Activated CD4-positive, alpha-beta T cell treated with anti-CD3 and anti-CD28 coated beads, Interleukin-2, amount 50 U/mL, for 24 hours (primary cell): ENCODE results near the gene SPDYE1.
"Not testable (repeated sequence)": the region's sequence is repeated elsewhere in the genome, so short reads cannot be mapped to it uniquely, and the experiment has no call there.

Source experiments
- DNase-seq, 2 donors: peaks; one replicate each; pipeline ENCODE4 v3.0.0-alpha.2; 2020; ENCODE audit warnings: low read depth in 1 of 2, low spot score in 1 of 2

SPDYE1 gene

DNA sequence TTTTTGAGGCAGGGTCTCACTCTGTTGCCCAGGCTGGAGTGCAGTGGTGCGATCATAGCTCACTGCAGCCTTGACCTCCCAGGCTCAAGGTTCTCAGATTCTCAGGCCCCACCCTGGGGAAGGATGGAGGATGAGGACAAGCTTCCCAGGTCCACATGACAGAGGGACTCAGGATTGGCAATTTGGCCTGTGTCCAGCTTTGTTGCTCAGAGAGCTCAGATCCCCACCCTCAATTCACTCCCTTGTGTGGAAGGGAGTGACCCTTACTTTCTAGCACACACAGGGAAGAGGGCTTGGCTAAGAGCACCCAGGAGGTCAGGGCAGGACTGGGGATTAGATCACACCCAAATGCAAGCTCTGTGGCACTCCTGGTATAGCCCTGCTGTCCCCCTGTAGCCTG lies 6.9 kb upstream of the SPDYE1 start:
- not testable (repeated sequence) for DNase-seq

DNA sequence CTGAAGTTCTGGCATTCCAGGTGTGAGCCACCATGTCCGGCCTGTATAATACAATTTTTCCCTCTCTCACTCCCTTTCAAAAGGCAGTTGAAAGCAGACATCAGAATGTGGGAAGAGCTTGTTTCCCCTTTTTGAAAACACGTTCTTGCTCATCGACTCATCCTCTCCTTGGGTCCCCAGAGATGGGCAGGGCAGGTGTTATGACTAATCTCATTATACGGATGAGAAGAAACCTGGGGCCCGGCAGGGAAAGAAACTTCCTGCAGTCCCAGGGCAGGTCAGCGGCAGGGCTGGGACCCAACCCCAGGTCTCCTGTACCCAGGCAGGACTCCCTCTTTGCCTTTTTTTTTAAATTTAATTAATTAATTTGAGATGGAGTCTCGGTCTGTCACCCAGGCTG lies 4.8 kb upstream of the SPDYE1 start:
- DNase-seq = not testable (repeated sequence)

DNA sequence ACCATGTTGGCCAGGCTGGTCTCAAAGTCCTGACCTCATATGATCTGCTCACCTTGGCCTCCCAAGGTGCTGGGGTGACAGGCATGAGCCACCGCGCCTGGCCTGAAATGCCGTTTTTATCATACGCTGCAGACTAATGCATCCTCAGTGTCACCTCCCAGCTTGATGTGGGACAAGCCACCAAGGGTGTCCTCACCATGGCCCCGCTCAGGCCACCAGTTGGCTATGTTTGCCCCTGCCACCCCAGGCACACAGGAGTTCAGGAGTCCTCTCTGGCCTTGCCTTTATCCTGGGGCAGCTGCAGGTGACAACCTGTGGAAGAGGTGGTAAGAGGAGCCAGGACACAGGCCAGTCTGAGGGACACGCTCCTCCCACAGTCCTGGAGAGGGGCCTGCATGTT lies 3.0 kb upstream of the SPDYE1 start:
- DNase-seq = not testable (repeated sequence)

DNA sequence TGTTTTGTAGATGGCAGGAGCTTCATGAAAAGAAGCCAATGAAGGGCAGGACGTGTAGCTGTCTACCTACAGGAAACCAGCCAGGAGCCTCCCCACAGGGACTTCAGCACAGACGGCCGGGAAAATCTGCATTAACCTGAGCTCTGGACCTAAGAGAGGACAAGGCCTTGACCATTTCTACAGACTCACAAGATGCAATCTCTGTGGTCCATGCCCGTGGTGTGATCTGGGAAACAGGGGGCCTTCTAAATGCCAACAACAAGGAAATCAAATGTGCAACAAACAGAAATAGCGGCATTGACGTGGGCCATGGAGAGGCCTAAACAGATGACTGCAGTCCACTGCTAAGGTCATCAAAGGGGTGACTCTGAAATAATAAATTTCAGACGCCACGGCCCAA lies 14.4 kb downstream of the SPDYE1 start:
- DNase-seq = not testable (repeated sequence)

DNA sequence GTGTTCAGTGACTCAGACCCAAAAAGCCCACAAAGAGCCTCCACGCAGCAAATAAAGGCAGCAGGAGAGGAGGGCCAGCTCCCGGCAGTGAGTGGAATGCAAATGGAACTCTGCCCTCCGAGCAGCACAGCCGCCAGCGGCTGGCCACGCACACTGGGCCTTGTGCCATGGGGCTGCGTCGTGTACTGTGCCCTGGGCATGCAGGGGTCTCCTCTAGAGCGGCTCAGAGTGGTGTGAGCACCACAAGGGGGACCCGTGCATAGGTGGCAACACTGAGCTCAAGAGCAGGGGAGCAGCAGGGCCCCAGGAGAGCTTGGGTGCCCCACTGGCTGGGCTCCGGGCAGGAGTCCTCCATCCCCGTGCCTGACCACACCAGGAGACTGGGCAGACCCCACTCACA lies 17.4 kb downstream of the SPDYE1 start:
- not testable (repeated sequence) for DNase-seq

DNA sequence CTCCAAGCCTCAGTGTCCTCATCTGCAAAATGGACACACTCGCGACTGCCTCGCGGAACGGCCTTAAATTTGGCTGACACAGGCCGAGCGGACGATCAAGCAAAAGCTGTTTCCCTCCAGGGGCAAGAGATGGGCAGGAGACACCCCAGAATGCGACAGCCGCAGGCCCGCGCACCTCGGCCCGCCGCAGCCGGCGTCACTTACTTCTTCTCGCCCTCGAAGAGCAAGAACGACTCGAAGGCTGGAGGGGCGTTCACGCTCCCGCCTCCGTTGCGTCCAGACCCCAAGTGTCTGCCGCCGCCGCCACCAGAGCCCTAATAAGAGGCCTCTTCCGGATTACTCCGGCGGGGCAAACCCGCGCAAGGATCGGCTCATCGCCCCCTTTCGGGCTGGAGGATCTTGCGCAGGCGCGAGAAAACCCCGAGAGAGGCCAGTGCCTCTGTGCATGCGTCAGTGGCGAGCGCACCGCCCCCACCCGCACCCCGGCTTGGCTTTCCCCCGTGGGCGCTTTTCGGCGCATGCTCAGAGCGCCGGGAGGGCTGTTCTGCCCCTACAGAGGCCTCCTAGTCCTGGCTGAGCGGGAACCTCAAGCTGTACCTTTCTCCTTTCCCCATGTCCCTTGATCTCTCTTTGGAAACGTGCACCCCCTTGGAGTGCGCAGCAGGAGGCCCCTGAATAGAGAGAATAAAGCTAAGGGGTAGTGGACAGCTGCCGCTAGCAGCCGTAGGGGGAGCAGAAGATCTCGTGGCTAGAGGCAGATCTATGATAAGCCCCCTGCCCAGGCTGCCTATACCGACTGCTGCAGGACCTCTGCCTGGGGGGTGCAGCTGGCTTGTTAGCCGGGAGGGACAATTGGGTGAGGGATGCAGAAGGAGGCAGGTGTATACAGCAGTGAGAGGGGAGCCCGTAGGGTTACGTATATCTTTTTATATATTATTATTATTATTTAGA lies 21.4 kb downstream of the SPDYE1 start:
- DNase-seq = peak; percentile 98 to 99

DNA sequence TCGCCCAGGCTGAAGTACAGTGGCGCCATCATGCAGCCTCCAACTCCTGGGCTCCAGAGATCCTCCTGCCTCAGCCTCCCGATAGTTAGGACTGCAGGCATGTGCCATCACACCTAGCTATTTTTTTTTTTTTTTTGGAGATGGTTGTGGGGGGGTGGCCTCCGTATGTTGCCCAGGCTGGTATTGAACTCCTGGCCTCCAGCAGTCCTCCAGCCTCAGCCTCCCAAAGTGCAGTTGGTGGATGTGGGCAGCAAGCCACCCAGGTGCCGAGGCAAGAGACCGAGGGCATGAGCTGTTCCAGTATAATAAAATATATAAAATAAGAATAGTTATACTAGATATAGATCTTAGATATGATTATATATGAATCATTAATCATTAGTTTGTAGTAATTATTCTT lies 22.1 kb downstream of the SPDYE1 start:
- DNase-seq = not testable (repeated sequence)

DNA sequence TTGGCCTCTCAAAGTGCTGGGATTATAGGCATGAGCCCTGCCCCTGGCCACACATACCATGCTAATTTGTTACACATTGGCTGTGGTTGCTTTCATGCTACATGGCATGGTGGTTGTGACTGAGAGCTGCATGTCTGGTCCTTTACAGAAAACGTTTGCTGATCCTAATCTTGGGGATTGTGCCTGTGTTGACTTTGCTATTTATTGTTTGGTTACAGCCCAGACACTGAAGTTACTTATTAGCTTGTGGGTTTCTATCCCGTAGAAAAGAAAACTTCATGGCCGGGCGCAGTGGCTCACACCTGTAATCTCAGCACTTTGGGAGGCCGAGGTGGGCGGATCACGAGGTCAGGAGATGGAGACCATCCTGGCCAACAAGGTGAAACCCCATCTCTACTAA lies 24.4 kb downstream of the SPDYE1 start:
- DNase-seq = not testable (repeated sequence)

DNA sequence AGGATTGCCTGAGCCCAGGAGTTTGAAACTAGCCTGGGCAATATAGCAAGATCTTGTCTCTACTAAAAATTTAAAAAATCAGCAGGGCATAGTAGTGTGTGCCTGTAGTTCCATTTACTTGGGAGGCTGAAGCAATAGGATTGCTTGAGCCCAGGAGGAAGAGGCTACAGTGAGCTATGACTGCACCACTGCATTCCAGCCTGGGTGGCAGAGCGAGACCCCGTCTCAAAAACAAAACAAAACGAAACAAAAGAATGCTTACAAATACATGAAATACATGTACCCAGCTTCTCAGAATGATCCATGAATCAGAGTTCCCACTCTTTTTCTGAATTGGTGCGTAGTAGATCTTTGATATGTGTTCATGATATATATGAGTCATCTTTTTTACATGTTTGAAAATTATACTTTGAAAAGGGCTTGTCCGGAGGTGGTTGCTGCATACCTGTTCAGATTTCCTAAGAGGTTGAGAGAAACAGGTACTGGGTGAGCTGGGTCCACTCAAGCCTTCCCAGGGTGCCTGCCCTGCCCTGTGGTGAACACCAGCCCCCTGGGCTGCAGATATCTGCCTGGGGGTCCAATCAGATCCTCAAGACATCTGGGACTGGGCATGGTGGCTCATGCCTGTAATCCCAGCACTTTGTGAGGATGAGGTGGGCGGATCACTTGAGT lies 25.2 kb downstream of the SPDYE1 start:
- not testable (repeated sequence) for DNase-seq

DNA sequence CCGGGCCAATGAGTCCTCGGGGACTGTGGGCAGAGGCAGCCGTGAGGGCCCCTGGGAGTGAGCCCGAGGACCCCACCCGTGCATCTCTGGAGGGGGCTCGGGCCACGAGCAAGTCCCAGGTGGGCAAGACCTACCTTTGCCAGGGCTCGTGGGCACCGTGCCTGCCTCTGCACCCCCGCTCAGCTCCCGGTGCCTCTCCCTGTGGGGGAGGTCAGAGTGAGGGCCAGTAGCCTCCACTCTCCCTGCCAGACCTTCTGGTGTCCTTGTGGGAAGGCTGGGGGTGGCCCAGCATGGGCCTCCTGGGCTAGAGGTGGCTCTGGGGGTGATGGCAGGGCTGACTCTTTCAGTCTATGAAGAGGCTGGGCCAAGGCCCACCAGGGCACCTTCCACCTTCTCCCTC lies 31.7 kb downstream of the SPDYE1 start:
- DNase-seq = not testable (repeated sequence)

DNA sequence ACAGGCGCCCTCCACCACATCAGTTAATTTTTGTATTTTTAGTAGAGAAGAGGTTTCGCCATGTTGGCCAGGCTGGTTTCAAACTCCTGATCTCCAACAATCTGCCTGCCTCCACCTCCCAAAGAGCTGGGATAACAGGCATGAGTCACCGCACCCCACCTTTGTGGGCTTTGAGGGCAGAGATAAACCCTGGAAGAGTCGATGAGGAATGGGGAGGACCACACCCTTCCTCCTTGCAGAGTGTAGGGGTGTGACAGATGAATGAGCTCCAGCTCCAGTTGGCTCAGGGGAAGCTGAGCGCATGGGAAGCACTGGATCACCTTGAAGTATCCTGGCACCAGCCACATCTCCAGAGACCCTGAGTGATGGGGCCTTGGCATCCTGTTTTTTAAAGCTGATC lies 32.3 kb downstream of the SPDYE1 start:
- not testable (repeated sequence) for DNase-seq

DNA sequence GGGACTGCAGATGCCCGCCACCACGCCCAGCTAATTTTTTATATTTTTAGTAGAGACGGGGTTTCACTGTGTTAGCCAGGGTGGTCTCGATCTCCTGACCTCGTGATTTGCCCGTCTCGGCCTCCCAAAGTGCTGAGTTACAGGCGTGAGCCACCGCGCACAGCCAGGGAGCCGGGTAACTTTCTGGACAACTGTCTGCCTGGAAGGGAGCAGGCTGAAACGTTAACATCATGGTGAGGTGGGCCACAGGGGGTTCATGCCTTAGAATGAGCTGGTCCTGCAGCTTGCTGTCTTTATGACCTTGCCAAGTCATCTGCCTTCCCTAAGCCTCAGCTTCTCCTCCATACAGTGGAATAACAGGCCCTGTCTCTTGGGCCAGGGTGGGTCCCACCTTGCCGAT lies 33.6 kb downstream of the SPDYE1 start:
- DNase-seq = not testable (repeated sequence)

DNA sequence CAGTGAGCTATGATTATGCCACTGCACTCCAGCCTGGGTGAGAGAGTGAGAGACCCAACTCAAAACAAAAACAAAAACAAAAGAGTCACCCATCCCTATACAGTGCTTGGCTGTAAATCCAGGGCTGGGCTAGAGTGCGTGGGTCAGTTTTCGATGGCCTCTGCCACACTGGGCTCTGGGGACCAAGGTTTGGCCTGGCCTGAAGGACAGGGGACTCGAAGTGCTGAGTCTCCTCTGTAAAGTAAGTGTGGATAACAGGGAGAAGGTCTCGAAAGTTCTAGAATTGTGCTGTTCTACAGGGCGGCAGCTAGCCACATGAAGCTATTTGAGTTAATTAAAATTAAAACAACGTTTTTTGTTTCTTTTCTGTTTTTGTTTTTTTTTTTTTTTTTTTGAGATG lies 34.3 kb downstream of the SPDYE1 start:
- not testable (repeated sequence) for DNase-seq

DNA sequence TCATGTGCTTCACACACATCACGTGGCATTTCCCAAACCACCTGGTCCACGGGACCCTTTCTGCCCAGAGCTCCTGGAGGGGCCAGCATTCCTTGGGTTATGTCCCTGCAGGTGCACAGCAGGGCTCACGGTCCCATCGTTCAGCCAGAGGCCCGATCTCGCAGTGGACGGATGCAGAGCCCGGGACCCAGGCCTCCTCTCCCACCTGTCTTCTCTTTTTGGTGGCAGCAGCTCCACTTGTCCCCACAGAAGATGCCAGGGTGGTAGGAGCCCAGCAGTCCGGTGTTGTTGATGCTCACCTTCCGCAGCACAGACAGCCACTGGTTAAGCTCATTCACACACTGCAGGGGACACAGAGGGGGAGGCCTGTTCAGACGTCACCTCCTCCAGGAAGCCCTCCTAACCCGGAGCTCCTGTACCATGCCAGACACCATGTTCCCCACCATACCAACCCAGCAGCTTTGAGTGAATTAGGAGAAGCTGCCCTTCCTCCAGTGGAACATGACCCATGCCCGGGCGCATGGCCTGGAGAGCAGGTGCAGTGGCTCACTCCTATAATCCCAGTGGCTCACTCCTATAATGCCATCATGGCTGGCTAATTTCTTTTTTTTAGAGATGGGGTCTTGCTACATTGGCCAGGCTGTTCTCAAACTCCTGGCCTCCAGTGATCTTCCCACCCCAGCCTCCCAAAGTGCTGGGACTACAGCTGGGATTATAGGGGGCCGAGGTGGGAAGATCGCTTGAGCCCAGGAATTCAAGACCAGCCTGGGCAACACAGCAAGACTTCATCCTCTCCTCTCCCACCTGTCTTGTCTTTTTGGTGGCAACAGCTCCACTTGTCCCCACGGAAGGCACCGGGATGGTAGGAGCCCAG lies 36.5 kb downstream of the SPDYE1 start:
- not testable (repeated sequence) for DNase-seq

DNA sequence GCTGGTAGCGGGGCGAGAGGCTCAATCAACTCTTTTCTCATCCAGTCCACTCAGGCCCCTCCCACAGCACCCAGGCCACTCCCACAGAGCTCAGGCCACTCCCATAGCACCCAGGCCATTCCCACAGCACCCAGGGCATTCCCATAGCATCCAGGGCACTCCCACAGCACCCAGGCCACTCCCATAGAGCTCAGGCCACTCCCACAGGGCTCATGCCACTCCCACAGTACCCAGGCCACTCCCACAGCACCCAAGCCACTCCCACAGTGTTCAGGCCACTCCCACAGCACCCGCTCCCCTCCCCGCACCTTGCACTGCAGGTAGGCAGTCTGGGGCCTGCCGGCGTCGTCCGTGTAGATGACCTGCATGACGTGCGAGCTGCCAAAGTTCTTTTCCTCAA lies 38.7 kb downstream of the SPDYE1 start:
- not testable (repeated sequence) for DNase-seq

DNA sequence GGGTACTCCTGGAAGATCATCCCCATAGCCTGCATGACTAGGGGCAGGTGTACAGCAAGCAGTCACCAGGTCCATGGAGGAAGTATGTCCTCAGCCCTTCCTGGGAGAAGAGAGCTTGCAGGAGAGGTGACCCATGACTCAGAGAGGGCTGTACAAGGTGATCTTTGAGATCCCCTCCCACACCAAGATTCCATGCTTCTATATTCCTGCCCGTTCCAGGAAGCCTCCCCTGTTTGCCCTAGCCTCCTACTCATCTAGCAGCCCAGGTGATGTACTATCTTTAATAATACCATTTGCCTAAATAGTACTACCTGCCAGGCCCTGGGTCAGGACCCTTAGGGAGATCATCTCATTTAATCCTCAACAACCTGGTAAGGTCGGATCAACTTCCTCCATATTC lies 40.3 kb downstream of the SPDYE1 start:
- DNase-seq = not testable (repeated sequence)

DNA sequence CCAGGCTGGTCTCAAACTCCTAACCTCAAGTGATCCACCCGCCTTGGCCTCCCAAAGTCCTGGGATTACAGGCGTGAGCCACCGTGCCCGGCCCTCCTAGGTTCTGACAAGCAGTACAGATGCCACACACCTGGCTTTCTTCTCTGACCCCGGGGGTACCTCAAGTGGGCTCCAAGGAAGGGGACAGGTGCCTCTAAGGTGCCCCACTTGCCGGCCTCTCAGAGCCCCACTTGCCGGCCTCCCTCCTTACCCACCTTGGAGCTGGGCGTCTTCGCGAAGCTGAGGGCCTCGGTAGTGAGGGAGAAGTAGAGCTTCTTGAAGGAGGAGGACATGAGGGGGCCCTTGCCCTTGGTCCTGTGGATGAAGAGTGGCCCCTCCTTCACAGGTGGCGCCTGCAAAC lies 40.9 kb downstream of the SPDYE1 start:
- DNase-seq = not testable (repeated sequence)

DNA sequence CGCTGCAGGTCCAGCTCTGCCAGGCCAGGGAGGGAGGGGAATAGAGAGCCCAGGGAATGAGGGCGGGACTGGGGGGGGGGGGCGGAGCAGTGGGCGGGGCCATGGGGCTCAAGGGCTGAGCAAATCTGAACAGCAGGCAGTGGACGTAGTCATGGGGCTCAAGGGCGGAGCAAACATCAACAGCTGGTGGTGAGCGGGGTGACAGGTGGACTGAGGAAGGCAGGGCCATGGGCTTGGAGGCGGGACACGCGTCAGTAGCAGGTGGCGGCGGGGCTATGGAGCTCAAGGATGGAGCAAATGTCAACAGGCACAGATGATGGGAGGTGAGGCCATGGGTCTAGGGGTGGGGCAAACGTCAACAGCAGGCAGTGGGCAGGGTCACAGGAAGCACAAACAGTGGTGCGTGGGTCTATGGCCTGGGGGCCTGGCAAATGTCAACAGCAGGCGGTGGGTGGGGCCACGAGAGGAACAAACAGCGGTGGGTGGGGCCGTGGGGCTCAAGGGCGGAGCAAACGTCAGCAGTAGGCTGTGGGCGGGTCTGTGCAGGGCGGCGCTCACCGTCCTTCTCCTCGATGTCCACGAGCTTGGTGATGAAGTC lies 41.4 kb downstream of the SPDYE1 start:
- DNase-seq = peak; percentile 51 to 61

DNA sequence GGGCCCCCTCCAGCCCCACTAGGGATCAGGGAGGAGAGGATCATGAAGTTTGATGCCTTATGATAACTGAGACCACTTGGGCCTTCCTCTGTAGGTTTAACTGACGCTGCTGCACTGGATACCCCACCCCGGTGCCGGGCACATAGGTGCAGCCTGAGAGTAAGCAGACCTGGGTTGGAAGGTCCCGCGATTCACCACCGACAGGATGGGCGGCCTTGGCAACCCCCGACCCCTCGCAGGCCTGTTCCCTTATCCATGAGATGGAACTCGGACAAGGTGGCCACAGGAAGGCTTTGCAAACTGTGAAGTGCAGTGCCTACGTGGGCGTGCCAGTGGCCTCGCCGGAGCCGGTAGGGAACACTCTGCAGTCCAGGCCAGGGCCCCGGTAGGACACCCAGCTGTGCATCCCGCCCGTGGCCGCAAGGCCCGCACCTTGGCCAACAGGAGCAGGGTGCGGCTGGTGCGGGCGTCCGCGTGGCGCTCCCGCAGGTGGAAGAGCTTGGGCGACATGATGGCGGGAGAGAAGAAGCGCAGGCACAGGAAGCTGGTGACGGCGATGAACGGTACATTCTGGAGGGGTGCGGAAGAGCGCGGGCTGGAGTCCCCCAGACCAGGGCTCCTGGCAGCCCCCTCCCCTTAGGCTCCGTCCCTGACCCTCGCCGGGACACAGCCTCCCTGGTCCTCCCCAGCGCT lies 42.2 kb downstream of the SPDYE1 start:
- not testable (repeated sequence) for DNase-seq

DNA sequence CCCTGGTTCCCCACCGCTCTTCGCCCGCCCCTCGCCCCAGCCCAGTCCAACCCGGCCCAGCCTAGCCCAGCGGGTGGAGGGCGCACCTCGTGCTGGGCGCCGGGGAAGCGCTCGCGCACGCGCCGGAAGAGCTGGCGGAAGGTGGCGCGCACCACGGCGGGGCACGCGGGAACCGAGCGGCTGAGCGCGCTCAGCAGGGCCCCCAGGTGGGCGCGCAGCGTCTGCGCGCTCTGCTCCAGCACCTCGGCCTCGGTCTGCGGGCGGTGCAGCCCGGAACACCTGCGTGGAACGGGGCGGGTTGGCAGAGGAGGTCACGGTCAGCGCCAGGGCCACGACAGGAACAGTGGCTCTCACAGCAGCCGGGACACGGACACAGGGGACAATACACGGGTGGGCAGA lies 42.8 kb downstream of the SPDYE1 start:
- peak in 1 of 2 donors; percentile 52 for DNase-seq
